Osteocyte (in vitro differentiated cells): ENCODE results near the gene TAS2R20. TPM values are rescaled to one million over a fixed set of nuclear protein-coding genes. Genes with fewer than 3 reads are reported as not detected.
"Not testable (repeated sequence)": the region's sequence is repeated elsewhere in the genome, so short reads cannot be mapped to it uniquely, and the experiment has no call there.

Experiments
- DNase-seq: peaks from one replicate; pipeline ENCODE4 v3.0.0; 2021; ENCODE audit warnings: mixed read lengths; ENCODE audit not compliant: unreplicated experiment; ENCODE audit errors: extremely low spot score
- H3K27ac Mint-ChIP-seq: one replicate; pipeline ENCODE4 v1.8.0; 2021; ENCODE audit warnings: mild to moderate bottlenecking, mixed read lengths; ENCODE audit not compliant: unreplicated experiment
- H3K27me3 Mint-ChIP-seq: one replicate; pipeline ENCODE4 v1.8.0; 2021; ENCODE audit warnings: mixed read lengths; ENCODE audit not compliant: unreplicated experiment
- H3K36me3 Mint-ChIP-seq: one replicate; pipeline ENCODE4 v1.8.0; 2021; ENCODE audit warnings: mixed read lengths; ENCODE audit not compliant: unreplicated experiment
- H3K4me1 Mint-ChIP-seq: one replicate; pipeline ENCODE4 v1.8.0; 2021; ENCODE audit warnings: mixed read lengths; ENCODE audit not compliant: unreplicated experiment
- H3K4me3 Mint-ChIP-seq: one replicate; pipeline ENCODE4 v1.8.0; 2021; ENCODE audit warnings: mild to moderate bottlenecking, moderate library complexity, mixed read lengths; ENCODE audit not compliant: unreplicated experiment
- H3K9me3 Mint-ChIP-seq: one replicate; pipeline ENCODE4 v1.8.0; 2021; ENCODE audit warnings: mixed read lengths; ENCODE audit not compliant: unreplicated experiment
- CTCF ChIP-seq: fragments of 200-600 bp; sonication (generic); IDR thresholded peaks from 2 replicates; pipeline ENCODE4 v1.5.0; 2021; ENCODE audit warnings: antibody characterized with exemption, mild to moderate bottlenecking, moderate library complexity
- long read RNA-seq: library from polyadenylated mRNA; unstranded; transcript quantifications from one replicate; pipeline ENCODE4 v2.0.0, GENCODE V29; 2021
- total RNA-seq: library from RNA; stranded (reverse); gene quantifications from 2 replicates; pipeline ENCODE4 v1.2.1, GENCODE V29; 2021

Gene TAS2R20
- total RNA-seq: 2.3 and 2.8 TPM in 2 replicates
- long read RNA-seq: 0 reads

GRCh38 chr12:10998204-10998603, at the start of gene TAS2R20:
Gene TAS2R20 (minus strand): TSS chr12:10998304. CDS start chr12:10997875, 429 bp downstream.
- DNase-seq: no peak
- H3K9me3 Mint-ChIP-seq: peaks cover 12% of the 10 kb centered on the region
- no peak within 1 kb of the TSS for H3K4me3 Mint-ChIP-seq
- no peak for TF ChIP-seq CTCF
- no peak within 1 kb of the TSS for H3K27ac Mint-ChIP-seq
- no peaks in the 10 kb centered on the region for H3K4me1 Mint-ChIP-seq
- peaks cover 20% of the 10 kb centered on the region for H3K36me3 Mint-ChIP-seq
- no peaks in the 10 kb centered on the region for H3K27me3 Mint-ChIP-seq

- Mint-ChIP-seq H3K36me3 (peaks cover 24% of the 10 kb centered on the region), H3K9me3 (peaks cover 17% of the 10 kb centered on the region)
- not testable (repeated sequence) for H3K4me1 Mint-ChIP-seq, H3K4me3 Mint-ChIP-seq, H3K27me3 Mint-ChIP-seq, H3K27ac Mint-ChIP-seq, DNase-seq
Measured at GRCh38 chr12:11041366-11041765, 43.3 kb upstream of the TAS2R20 start.

- Mint-ChIP-seq H3K27ac (no peak overlapping the region), H3K4me1 (peaks cover 8% of the 10 kb centered on the region), H3K36me3 (peaks cover 22% of the 10 kb centered on the region), H3K27me3 (no peaks in the 10 kb centered on the region), H3K9me3 (peaks cover 17% of the 10 kb centered on the region), H3K4me3 (no peak overlapping the region)
- TF ChIP-seq CTCF: no peak
- no peak for DNase-seq
Measured at GRCh38 chr12:11040162-11040561, 42.1 kb upstream of the TAS2R20 start.

GRCh38 chr12:11039171-11039570, 41.1 kb upstream of the TAS2R20 start:
- Mint-ChIP-seq H3K9me3 (peaks cover 13% of the 10 kb centered on the region), H3K36me3 (peaks cover 20% of the 10 kb centered on the region), H3K4me1 (peaks cover 8% of the 10 kb centered on the region), H3K4me3 (no peak overlapping the region), H3K27ac (no peak overlapping the region), H3K27me3 (no peaks in the 10 kb centered on the region)
- no peak for TF ChIP-seq CTCF
- no peak for DNase-seq

GRCh38 chr12:11033959-11034358, 35.9 kb upstream of the TAS2R20 start:
- peaks cover 21% of the 10 kb centered on the region for H3K36me3 Mint-ChIP-seq
- not testable (repeated sequence) for H3K27ac Mint-ChIP-seq, H3K27me3 Mint-ChIP-seq, H3K4me1 Mint-ChIP-seq, DNase-seq, H3K4me3 Mint-ChIP-seq, H3K9me3 Mint-ChIP-seq

- Mint-ChIP-seq H3K4me3 (no peak within 1 kb of the TSS), H3K27me3 (no peaks in the 10 kb centered on the region), H3K36me3 (peaks cover 22% of the 10 kb centered on the region), H3K4me1 (no peaks in the 10 kb centered on the region), H3K27ac (no peak within 1 kb of the TSS), H3K9me3 (no peaks in the 10 kb centered on the region)
- DNase-seq: no peak
- no peak for TF ChIP-seq CTCF
Measured at GRCh38 chr12:11031307-11031706, 33.2 kb upstream of the TAS2R20 start, which contains the start of gene TAS2R31. Gene TAS2R31 (minus strand): TSS chr12:11031407. CDS start chr12:11031335, 72 bp downstream.
